Testis (tissue), 2 donors: ENCODE data around the gene SPDYE1.

Source experiments
- CTCF ChIP-seq, 3 experiments: fragments of 450-650 bp in 2 of 3; fragments of 200-600 bp in 1 of 3; sonication (generic) in 1 of 3; IDR thresholded peaks; one replicate each; pipeline ENCODE4 v1.5.1; 2016 to 2019; ENCODE audit warnings: antibody characterized with exemption in 3 of 3, mild to moderate bottlenecking in 2 of 3, moderate library complexity in 1 of 3
- POLR2A ChIP-seq: fragments of 450-650 bp; IDR thresholded peaks from one replicate; pipeline ENCODE4 v1.6.1; 2017; ENCODE audit warnings: antibody characterized with exemption, mild to moderate bottlenecking, moderate library complexity

- TF ChIP-seq POLR2A (no peak), CTCF (IDR thresholded peaks at IDR 0.05) (no peak)
These were observed 52.6 kb downstream of the SPDYE1 start for GRCh38 chr7:44050121-44050914.
